ENCODE data around the gene KIAA1586. TPM values are rescaled to one million over a fixed set of nuclear protein-coding genes. Genes with fewer than 3 reads are reported as not detected.
"Not testable (repeated sequence)": the region's sequence is repeated elsewhere in the genome, so short reads cannot be mapped to it uniquely, and the experiment has no call there.

Gene KIAA1586
- polyA plus RNA-seq, 1 donor: 12.9 TPM

DNA sequence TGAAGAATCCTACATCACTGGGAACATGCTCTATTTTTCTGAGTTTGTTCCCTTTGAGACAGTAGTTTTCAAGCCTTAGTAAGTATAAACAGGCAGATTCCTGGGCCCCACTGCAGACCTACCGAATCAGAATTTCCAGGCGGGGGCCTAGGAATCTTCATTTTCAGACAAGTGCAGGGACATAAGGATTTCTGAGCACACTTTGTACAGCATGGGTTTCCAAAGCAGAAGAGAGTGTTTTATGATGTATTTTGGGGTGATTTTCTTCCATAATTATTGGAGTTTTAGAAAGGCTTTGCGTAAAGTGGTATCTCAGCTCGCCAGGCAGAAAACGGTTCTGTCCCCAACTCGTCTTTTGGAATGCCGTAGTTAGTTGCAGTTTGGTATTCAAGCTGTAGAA is 44.9 kb downstream of the KIAA1586 start:
- H3K9me3 ChIP-seq (ENCODE audit: control insufficient read depth, low read depth, low read length); H3K27ac ChIP-seq (ENCODE audit: low read length); H3K36me3 ChIP-seq (ENCODE audit: control insufficient read depth, insufficient read depth, low read length); H3K4me3 ChIP-seq (ENCODE audit: low read length); DNase-seq; H3K27me3 ChIP-seq (ENCODE audit: control insufficient read depth, insufficient read depth, low read length): not testable (repeated sequence)
- peaks cover 17% of the 10 kb centered on the region for H3K4me1 ChIP-seq (ENCODE audit: control insufficient read depth, insufficient read depth, low read length)
- no CpG with 5 or more reads among the region's 7 CpGs for WGBS (ENCODE audit: insufficient coverage, low lambda C conversion rate)

DNA sequence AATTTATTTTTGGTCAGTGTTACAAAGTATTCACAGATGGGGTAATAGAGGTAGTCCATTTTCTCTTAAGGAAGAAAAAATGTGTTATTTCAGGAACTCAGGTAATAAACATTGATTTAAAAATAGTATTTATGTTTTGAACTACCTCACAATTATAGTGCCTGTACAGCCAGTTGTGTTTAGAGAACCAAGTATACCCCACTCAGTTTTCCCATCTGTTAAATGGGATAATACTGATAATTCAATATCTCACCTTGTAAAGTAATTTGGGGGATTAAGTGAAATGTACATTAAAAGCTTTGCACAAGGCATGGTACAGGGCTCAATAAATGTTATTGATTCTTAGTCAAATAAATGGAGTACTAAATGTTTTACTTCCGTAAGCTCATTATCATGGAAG is 48.2 kb downstream of the KIAA1586 start:
- Histone ChIP-seq H3K4me1 (ENCODE audit: control insufficient read depth, insufficient read depth, low read length) (peaks cover 13% of the 10 kb centered on the region), H3K27me3 (ENCODE audit: control insufficient read depth, insufficient read depth, low read length) (no peaks in the 10 kb centered on the region), H3K27ac (ENCODE audit: low read length) (no peak overlapping the region), H3K4me3 (ENCODE audit: low read length) (no peak overlapping the region), H3K9me3 (ENCODE audit: control insufficient read depth, low read depth, low read length) (no peaks in the 10 kb centered on the region), H3K36me3 (ENCODE audit: control insufficient read depth, insufficient read depth, low read length) (peaks cover 17% of the 10 kb centered on the region)
- whole genome bisulfite sequencing (ENCODE audit: insufficient coverage, low lambda C conversion rate): no CpG with 5 or more reads among the region's 1 CpG
- DNase-seq: no peak

DNA sequence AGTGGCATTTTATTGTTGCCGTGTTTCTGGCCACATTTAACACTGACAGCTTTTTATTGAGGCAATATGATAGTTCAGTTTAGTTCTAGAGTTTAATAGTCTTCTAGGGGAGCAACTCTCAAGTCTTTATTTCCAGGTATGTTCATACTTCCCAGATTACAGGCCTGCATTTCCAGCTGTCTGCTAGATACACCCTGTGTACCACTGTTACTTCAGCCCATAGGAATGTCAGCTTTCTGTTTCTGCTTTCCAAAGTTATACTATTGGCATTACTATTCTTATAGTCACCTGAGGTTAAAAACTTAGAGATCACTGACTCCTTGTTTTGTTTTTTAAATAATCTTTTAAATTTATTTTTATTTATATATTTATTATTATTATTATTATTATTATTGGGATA is 51.1 kb downstream of the KIAA1586 start:
- Histone ChIP-seq H3K9me3 (ENCODE audit: control insufficient read depth, low read depth, low read length) (no peaks in the 10 kb centered on the region), H3K36me3 (ENCODE audit: control insufficient read depth, insufficient read depth, low read length) (peaks cover 44% of the 10 kb centered on the region), H3K4me3 (ENCODE audit: low read length) (no peak overlapping the region), H3K27ac (ENCODE audit: low read length) (no peak overlapping the region), H3K27me3 (ENCODE audit: control insufficient read depth, insufficient read depth, low read length) (no peaks in the 10 kb centered on the region), H3K4me1 (ENCODE audit: control insufficient read depth, insufficient read depth, low read length) (peaks cover 2% of the 10 kb centered on the region)
- WGBS (ENCODE audit: insufficient coverage, low lambda C conversion rate): no CpG with 5 or more reads among the region's 1 CpG
- no peak for DNase-seq

DNA sequence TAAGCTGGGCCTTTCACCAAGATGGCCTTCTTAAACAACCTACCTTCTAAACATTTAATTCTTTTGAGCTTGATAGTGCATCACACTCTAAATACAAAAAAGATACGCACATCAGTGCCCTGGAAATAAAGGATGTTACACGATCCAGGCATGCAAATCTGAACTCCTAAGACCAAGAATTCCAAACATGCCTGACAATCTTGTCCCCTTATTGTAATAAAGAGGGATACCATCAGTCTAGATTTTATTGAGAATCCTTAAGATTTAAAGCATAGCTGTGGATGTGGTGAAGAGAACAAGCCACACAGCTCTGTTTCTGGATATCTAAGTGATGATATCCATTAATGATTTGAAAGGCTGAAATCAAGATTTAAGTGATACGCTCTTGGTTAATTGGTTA is 56.5 kb downstream of the KIAA1586 start:
- no peaks in the 10 kb centered on the region for H3K27me3 ChIP-seq (ENCODE audit: control insufficient read depth, insufficient read depth, low read length)
- DNase-seq: no peak
- H3K27ac ChIP-seq (ENCODE audit: low read length): no peak overlapping the region
- no peaks in the 10 kb centered on the region for H3K4me1 ChIP-seq (ENCODE audit: control insufficient read depth, insufficient read depth, low read length)
- WGBS (ENCODE audit: insufficient coverage, low lambda C conversion rate): 100% methylated on average over 1 of the region's 3 CpGs
- no peak overlapping the region for H3K4me3 ChIP-seq (ENCODE audit: low read length)
- peaks cover 49% of the 10 kb centered on the region for H3K36me3 ChIP-seq (ENCODE audit: control insufficient read depth, insufficient read depth, low read length)
- H3K9me3 ChIP-seq (ENCODE audit: control insufficient read depth, low read depth, low read length): no peaks in the 10 kb centered on the region

DNA sequence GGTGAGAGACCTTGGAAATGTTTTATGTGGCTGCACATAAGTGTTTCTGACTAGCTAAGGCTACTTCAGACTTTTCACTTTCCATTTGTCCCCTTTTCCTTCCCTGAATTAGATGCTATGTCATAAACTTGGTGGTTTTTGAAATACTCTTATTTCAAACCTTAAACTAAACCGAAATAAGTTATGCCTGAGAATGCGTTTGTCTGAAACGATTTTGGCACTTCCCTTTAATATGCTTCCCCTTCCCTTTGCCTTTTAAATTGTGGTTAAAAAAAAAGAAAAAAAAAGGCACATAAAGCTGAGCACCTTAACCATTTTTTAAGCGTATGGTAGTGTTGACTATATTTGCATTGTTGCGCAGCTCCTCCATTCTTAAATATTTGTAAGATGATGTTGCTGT is 57.8 kb downstream of the KIAA1586 start:
- WGBS (ENCODE audit: insufficient coverage, low lambda C conversion rate): 93% methylated on average over 3 of the region's 5 CpGs
- no peaks in the 10 kb centered on the region for H3K9me3 ChIP-seq (ENCODE audit: control insufficient read depth, low read depth, low read length)
- no peak overlapping the region for H3K27ac ChIP-seq (ENCODE audit: low read length)
- H3K27me3 ChIP-seq (ENCODE audit: control insufficient read depth, insufficient read depth, low read length): no peaks in the 10 kb centered on the region
- H3K4me3 ChIP-seq (ENCODE audit: low read length): no peak overlapping the region
- no peaks in the 10 kb centered on the region for H3K4me1 ChIP-seq (ENCODE audit: control insufficient read depth, insufficient read depth, low read length)
- H3K36me3 ChIP-seq (ENCODE audit: control insufficient read depth, insufficient read depth, low read length): peaks cover 37% of the 10 kb centered on the region
- DNase-seq: no peak

Other genes starting within 250 kb of the KIAA1586 start
- gene BEND6, start 91.6 kb upstream of the KIAA1586 start, polyA plus RNA-seq: 1.2 TPM
- gene ZNF451, start 43.5 kb downstream of the KIAA1586 start, polyA plus RNA-seq: 27.6 TPM
- 4.3 TPM for gene BAG2, start 125.6 kb downstream of the KIAA1586 start, polyA plus RNA-seq
- 16.3 TPM for gene RAB23, start 175.6 kb downstream of the KIAA1586 start, polyA plus RNA-seq

Measured in large intestine (tissue), 3 donors.